Astrocyte of the spinal cord (primary cell): ENCODE measurements around the gene NCAM2.

Experiments
- DNase-seq: peaks from one replicate; pipeline ENCODE4 v3.0.0; 2011; ENCODE audit warnings: low read depth, low spot score
- H3K4me3 ChIP-seq: 2 replicates; pipeline ENCODE4 v1.5.1; 2011; ENCODE audit warnings: low read depth, mild to moderate bottlenecking, low read length, moderate library complexity
- in situ Hi-C: cut with HindIII; loops from 2 replicates; pipeline ENCODE4 v1.10.0; 2017; ENCODE audit warnings: low sequenced_read_pairs
- TF ChIP-seq, protein P1 (sequence below): IDR thresholded peaks from 2 replicates; pipeline ENCODE4 v1.5.1; 2012; ENCODE audit warnings: low read depth, mild to moderate bottlenecking, low read length, inconsistent platforms

Gene NCAM2

DNA sequence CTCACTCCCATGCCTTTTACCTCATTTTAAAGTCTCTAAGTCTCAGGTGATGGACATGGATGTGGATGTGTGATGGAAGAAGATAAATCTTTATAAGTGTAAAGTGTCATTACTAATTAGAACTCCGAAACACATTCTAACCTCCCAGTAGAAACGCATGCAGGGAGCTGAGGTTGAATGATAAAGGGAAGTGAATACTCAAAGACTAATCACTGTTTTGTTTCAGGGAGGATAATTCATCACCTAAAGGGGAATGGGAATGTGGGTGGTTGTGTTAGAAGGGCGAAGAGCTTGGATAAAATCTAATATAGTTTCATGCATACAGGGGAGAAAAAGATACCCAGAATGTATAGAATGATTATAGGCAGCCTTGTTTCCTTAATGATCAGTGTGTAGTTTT is 12.5 kb downstream of the NCAM2 start:
- in situ Hi-C loops, result no loop called here
- no peak for DNase-seq
- no peak overlapping the region for H3K4me3 ChIP-seq
- TF ChIP-seq, protein P1, sequence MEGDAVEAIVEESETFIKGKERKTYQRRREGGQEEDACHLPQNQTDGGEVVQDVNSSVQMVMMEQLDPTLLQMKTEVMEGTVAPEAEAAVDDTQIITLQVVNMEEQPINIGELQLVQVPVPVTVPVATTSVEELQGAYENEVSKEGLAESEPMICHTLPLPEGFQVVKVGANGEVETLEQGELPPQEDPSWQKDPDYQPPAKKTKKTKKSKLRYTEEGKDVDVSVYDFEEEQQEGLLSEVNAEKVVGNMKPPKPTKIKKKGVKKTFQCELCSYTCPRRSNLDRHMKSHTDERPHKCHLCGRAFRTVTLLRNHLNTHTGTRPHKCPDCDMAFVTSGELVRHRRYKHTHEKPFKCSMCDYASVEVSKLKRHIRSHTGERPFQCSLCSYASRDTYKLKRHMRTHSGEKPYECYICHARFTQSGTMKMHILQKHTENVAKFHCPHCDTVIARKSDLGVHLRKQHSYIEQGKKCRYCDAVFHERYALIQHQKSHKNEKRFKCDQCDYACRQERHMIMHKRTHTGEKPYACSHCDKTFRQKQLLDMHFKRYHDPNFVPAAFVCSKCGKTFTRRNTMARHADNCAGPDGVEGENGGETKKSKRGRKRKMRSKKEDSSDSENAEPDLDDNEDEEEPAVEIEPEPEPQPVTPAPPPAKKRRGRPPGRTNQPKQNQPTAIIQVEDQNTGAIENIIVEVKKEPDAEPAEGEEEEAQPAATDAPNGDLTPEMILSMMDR, result no peak

DNA sequence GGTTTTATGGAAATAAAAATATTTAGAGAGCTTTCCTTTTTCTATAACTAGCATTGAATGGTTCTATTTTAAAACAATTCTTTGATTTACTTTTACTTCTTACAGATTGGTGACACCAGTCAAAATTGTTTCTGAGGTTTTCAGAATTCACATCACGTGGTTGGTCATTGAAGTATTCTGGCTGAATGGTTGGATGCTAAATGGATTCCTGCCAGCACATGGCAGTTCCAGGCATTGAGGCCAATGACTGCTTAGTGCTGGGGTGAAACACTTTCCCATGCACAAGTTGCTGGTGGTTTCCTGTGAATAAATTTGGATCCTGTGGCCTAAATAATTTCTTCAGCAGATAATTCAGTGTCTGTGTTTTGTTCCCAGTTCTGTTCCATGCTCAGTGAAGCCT is 20.6 kb downstream of the NCAM2 start:
- no peak overlapping the region for H3K4me3 ChIP-seq
- in situ Hi-C loops, result no loop called here
- TF ChIP-seq, protein P1, result no peak
- peak; percentile 18 for DNase-seq

DNA sequence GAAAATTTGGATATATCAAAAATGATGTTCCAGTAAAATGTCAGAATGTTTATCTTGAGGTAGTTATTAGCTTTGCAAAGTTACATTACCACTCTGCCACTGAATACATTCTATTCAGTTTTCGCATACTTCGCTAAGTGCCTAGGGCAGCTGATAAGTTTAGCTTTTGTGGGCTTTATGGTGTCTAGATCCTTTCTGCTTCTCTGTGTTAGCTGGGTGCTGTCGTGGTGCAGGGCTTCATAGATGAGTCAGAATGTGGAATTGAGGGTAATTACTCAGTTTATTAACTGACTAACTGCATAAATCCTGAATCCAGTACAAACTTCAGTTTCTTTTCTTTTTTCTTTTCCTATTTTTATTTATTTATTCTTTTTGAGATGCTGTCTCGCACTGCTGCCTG is 21.5 kb downstream of the NCAM2 start:
- peak; percentile 8 for DNase-seq
- in situ Hi-C loops, result no loop called here
- TF ChIP-seq, protein P1, result no peak
- H3K4me3 ChIP-seq, result no peak overlapping the region

DNA sequence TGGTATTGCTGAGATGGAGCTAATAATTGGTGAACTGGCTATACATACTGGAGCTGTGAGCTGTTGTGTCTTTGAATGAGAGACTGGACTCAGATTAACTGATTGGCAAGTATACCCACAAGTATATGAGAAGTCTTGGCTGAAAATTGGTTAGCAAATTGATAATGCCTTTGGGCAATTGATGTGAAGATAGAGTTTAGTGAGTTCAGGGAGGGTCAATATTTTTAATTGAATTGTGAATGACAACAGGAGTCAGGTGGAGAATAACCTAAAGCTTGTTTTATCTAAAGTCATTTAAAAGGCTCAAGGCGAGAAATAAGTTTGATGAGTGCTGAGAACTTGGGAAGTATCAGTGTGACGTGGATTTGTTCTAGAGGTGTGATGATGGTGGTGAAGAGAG is 27.5 kb downstream of the NCAM2 start:
- H3K4me3 ChIP-seq, result no peak overlapping the region
- TF ChIP-seq, protein P1, result no peak
- no peak for DNase-seq
- in situ Hi-C loops, result no loop called here

DNA sequence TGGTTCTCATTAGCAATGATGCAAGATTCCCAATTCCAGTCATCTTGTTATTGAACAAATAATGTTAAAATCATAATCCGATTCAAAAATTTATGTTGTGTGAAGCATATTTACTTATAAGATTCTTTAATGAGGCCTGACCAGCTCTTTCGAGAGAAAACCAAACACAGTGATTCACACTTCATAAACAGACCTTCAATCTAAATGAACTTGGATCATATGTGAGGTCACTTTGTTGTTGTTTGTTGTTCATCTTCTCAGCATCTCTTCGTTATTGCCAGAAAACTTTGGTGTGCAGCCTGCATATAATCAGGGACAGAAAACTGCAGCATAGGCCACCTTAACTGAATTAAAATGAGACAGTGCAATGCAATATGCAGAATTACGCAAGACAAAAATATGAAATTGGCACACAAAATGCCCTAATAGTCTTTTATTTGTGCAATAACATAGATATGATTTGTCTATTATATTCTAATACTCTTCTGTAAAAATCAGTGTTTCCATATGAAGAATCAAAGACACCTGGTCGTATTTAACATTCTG is 30.1 kb downstream of the NCAM2 start:
- H3K4me3 ChIP-seq, result no peak overlapping the region
- TF ChIP-seq, protein P1, result no peak
- in situ Hi-C loops, result no loop called here
- DNase-seq, result no peak

DNA sequence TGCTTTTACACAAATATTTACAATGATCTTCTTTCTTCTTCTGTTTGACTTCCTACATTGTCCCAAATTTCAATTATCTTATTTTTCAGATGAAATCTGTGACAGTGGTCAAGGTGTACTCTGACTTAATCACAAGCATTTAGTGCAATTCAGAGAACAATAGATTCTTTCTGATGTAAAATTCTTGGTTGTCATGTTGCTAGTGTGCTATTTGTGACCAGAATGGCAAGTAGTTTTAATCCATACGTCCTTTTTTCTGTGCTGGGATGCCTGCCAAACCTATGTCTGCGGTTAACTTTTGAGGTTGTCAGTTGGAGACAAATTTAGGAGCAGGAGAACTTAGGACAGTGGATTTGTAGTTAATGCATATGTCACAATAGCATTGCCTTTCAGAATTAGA is 31.0 kb downstream of the NCAM2 start:
- in situ Hi-C loops, result no loop called here
- DNase-seq, result peak; percentile 41
- TF ChIP-seq, protein P1, result no peak
- H3K4me3 ChIP-seq, result no peak overlapping the region

DNA sequence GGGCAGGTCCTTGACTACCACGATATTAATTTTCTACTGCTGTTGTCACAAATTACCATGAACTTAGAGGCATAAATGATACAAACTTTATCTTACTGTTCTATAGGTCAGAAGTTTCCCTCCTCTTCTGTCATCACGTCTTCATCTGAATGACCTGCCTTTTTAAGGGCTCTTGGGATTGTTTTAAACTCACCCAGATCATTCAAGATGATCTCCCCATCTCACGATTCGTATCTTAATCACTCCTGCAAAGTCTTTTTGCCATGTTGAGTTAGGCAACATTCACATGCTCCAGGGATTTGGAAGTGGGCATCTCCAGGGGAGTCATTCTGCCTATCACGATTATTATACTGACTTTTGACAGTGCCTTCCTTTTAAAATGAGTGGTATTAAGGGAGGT is 32.1 kb downstream of the NCAM2 start:
- DNase-seq, result no peak
- in situ Hi-C loops, result no loop called here
- TF ChIP-seq, protein P1, result no peak
- no peak overlapping the region for H3K4me3 ChIP-seq
